ENCODE results near the gene EVA1A.

- TF ChIP-seq CTCF (IDR thresholded peaks at IDR 0.05 in 4 of 5, conservative IDR thresholded peaks at IDR 0.05 in 1 of 5) (no peak), POLR2A (IDR thresholded peaks at IDR 0.05) (no peak)
Measured at GRCh38 chr2:75555701-75556100, 5.0 kb downstream of the EVA1A start.
